WTC11 (cell line): Measurements from ENCODE around the gene TNFRSF11A. TPM values are rescaled to one million over a fixed set of nuclear protein-coding genes. Genes with fewer than 3 reads are reported as not detected.

Source experiments
- ATAC-seq: fragments of 200-7000 bp; cut with Tn5 transposase; 2 replicates; pipeline ENCODE4 v1.10.0; 2021; ENCODE audit warnings: mild to moderate bottlenecking, moderate library complexity
- CTCF ChIA-PET: fragments of 300-600 bp; sonication (Branson Sonifier 250); formaldehyde crosslinking; loops from one replicate; lab custom pipeline; 2021; ENCODE audit warnings: antibody characterized with exemption; lab: Charles Lee
- POLR2A ChIA-PET: fragments of 350-600 bp; sonication (Branson Sonifier 250); formaldehyde crosslinking; loops from one replicate; lab custom pipeline; 2021; ENCODE audit warnings: antibody characterized with exemption; lab: Charles Lee
- DNase-seq: peaks from one replicate; pipeline ENCODE4 v3.0.0; 2021; ENCODE audit warnings: low spot score
- H3K27ac Mint-ChIP-seq: 2 replicates; pipeline ENCODE4 v1.8.0; 2021; ENCODE audit warnings: mixed read lengths
- H3K27me3 Mint-ChIP-seq: 2 replicates; pipeline ENCODE4 v1.8.0; 2021; ENCODE audit warnings: low read depth, mild to moderate bottlenecking, moderate library complexity, mixed read lengths
- H3K36me3 Mint-ChIP-seq: 2 replicates; pipeline ENCODE4 v1.8.0; 2021; ENCODE audit warnings: mixed read lengths
- H3K4me1 Mint-ChIP-seq: 2 replicates; pipeline ENCODE4 v1.8.0; 2022; ENCODE audit warnings: mixed read lengths
- H3K4me3 Mint-ChIP-seq: 2 replicates; pipeline ENCODE4 v1.8.0; 2021; ENCODE audit warnings: mild to moderate bottlenecking, moderate library complexity, mixed read lengths
- H3K9me3 Mint-ChIP-seq: 2 replicates; pipeline ENCODE4 v1.8.0; 2021; ENCODE audit warnings: mixed read lengths
- CDX4 ChIP-seq: fragments of 250-450 bp; sonication (Bioruptor Pico); IDR thresholded peaks from 2 replicates; pipeline ENCODE4 v1.9.0; 2021; ENCODE audit warnings: moderate library complexity, mild to moderate bottlenecking, inconsistent platforms, borderline replicate concordance
- CTCF ChIP-seq: fragments of 200-600 bp; IDR thresholded peaks from 2 replicates; pipeline ENCODE4 v1.8.0; 2022; ENCODE audit warnings: antibody characterized with exemption
- EMX1 ChIP-seq: fragments of 250-450 bp; sonication (Bioruptor Pico); IDR thresholded peaks from 2 replicates; pipeline ENCODE4 v1.8.0; 2021; ENCODE audit warnings: mild to moderate bottlenecking
- ERG ChIP-seq: fragments of 250-450 bp; sonication (Bioruptor Pico); IDR thresholded peaks from 2 replicates; pipeline ENCODE4 v1.8.0; 2021; ENCODE audit warnings: mild to moderate bottlenecking
- FOXJ3 ChIP-seq: sonication (generic); formaldehyde crosslinking; IDR thresholded peaks from 2 replicates; pipeline ENCODE4 v1.9.0; 2021; ENCODE audit warnings: missing genetic modification reagents, mild to moderate bottlenecking, borderline replicate concordance
- FOXK1 ChIP-seq: sonication (generic); formaldehyde crosslinking; IDR thresholded peaks from 2 replicates; pipeline ENCODE4 v1.8.0; 2022; ENCODE audit warnings: mild to moderate bottlenecking, moderate library complexity, missing genetic modification reagents
- FOXP1 ChIP-seq: sonication (generic); formaldehyde crosslinking; IDR thresholded peaks from 2 replicates; pipeline ENCODE4 v1.8.0; 2022; ENCODE audit warnings: missing genetic modification reagents, mild to moderate bottlenecking, moderate library complexity, borderline replicate concordance
- GRHL2 ChIP-seq: fragments of 250-450 bp; sonication (Bioruptor Pico); IDR thresholded peaks from 2 replicates; pipeline ENCODE4 v1.8.0; 2022; ENCODE audit warnings: mild to moderate bottlenecking, moderate library complexity; ENCODE audit not compliant: insufficient replicate concordance, severe bottlenecking
- IRF2 ChIP-seq: sonication (generic); formaldehyde crosslinking; IDR thresholded peaks from 2 replicates; pipeline ENCODE4 v1.8.0; 2022; ENCODE audit warnings: low read depth, missing genetic modification reagents, borderline replicate concordance
- JAZF1 ChIP-seq: fragments of 250-450 bp; sonication (Bioruptor Pico); IDR thresholded peaks from 2 replicates; pipeline ENCODE4 v1.9.0; 2021; ENCODE audit warnings: moderate library complexity, mild to moderate bottlenecking, inconsistent platforms
- NR2C2 ChIP-seq: sonication (generic); formaldehyde crosslinking; IDR thresholded peaks from 2 replicates; pipeline ENCODE4 v1.8.0; 2022; ENCODE audit warnings: mild to moderate bottlenecking, missing genetic modification reagents
- PRDM15 ChIP-seq: sonication (generic); formaldehyde crosslinking; IDR thresholded peaks from 2 replicates; pipeline ENCODE4 v1.8.0; 2022; ENCODE audit warnings: missing genetic modification reagents
- TEAD1 ChIP-seq: sonication (generic); formaldehyde crosslinking; IDR thresholded peaks from 2 replicates; pipeline ENCODE4 v1.8.0; 2022; ENCODE audit warnings: mild to moderate bottlenecking, missing genetic modification reagents
- ZNF416 ChIP-seq: fragments of 250-450 bp; sonication (Bioruptor Pico); IDR thresholded peaks from 2 replicates; pipeline ENCODE4 v1.9.0; 2021; ENCODE audit warnings: mild to moderate bottlenecking, inconsistent platforms
- total RNA-seq: library from RNA; stranded (reverse); gene quantifications from 3 replicates; pipeline ENCODE4 v1.2.3, GENCODE V29; 2021
- TF ChIP-seq, protein P1 (sequence below): sonication (generic); formaldehyde crosslinking; IDR thresholded peaks from 2 replicates; pipeline ENCODE4 v1.8.0; 2023; ENCODE audit warnings: missing genetic modification reagents
- TF ChIP-seq, protein P2 (sequence below): sonication (generic); formaldehyde crosslinking; IDR thresholded peaks from 2 replicates; pipeline ENCODE4 v1.8.1; 2022; ENCODE audit warnings: mild to moderate bottlenecking, missing genetic modification reagents, moderate library complexity, borderline replicate concordance
- TF ChIP-seq, protein P3 (sequence below): sonication (generic); formaldehyde crosslinking; IDR thresholded peaks from 2 replicates; pipeline ENCODE4 v1.8.0; 2022; ENCODE audit warnings: mild to moderate bottlenecking, missing genetic modification reagents
- TF ChIP-seq, protein P4 (sequence below): fragments of 250-450 bp; sonication (Bioruptor Pico); conservative IDR thresholded peaks from 2 replicates; pipeline ENCODE4 v1.9.0; 2021; ENCODE audit warnings: mild to moderate bottlenecking
- TF ChIP-seq, protein P5 (sequence below): fragments of 250-450 bp; sonication (Bioruptor Pico); IDR thresholded peaks from 2 replicates; pipeline ENCODE4 v1.9.0; 2021; ENCODE audit warnings: mild to moderate bottlenecking, borderline replicate concordance

The TNFRSF11A gene
- total RNA-seq, 1 experiment from 2014 or later: 4.9 TPM

GRCh38 chr18:62337336-62337735 is 12.2 kb downstream of the TNFRSF11A start:
- DNase-seq: no peak
- ATAC-seq: no peak
- no peaks in the 10 kb centered on the region for H3K36me3 Mint-ChIP-seq
- no peaks in the 10 kb centered on the region for H3K9me3 Mint-ChIP-seq
- ChIA-PET POLR2A (no interaction called here), CTCF (no interaction called here)
- no peaks in the 10 kb centered on the region; the same call in none of the 2 replicates for H3K27me3 Mint-ChIP-seq
- H3K27ac Mint-ChIP-seq: no peak overlapping the region
- peaks cover 36% of the 10 kb centered on the region for H3K4me1 Mint-ChIP-seq
- no peak overlapping the region for H3K4me3 Mint-ChIP-seq
- TF ChIP-seq, protein P1, sequence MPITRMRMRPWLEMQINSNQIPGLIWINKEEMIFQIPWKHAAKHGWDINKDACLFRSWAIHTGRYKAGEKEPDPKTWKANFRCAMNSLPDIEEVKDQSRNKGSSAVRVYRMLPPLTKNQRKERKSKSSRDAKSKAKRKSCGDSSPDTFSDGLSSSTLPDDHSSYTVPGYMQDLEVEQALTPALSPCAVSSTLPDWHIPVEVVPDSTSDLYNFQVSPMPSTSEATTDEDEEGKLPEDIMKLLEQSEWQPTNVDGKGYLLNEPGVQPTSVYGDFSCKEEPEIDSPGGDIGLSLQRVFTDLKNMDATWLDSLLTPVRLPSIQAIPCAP (CRISPR knock-in tag): no peak
- no peak for TF ChIP-seq FOXP1
- no peak for TF ChIP-seq ERG (CRISPR knock-in tag)
- TF ChIP-seq FOXK1 (CRISPR knock-in tag): no peak
- TF ChIP-seq JAZF1: no peak
- TF ChIP-seq FOXJ3 (CRISPR knock-in tag): no peak
- TF ChIP-seq PRDM15 (CRISPR knock-in tag): no peak
- TF ChIP-seq, protein P2, sequence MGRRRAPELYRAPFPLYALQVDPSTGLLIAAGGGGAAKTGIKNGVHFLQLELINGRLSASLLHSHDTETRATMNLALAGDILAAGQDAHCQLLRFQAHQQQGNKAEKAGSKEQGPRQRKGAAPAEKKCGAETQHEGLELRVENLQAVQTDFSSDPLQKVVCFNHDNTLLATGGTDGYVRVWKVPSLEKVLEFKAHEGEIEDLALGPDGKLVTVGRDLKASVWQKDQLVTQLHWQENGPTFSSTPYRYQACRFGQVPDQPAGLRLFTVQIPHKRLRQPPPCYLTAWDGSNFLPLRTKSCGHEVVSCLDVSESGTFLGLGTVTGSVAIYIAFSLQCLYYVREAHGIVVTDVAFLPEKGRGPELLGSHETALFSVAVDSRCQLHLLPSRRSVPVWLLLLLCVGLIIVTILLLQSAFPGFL (CRISPR knock-in tag): no peak
- no peak for TF ChIP-seq NR2C2 (CRISPR knock-in tag)
- TF ChIP-seq, protein P3, sequence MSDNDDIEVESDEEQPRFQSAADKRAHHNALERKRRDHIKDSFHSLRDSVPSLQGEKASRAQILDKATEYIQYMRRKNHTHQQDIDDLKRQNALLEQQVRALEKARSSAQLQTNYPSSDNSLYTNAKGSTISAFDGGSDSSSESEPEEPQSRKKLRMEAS: no peak
- TF ChIP-seq, protein P4, sequence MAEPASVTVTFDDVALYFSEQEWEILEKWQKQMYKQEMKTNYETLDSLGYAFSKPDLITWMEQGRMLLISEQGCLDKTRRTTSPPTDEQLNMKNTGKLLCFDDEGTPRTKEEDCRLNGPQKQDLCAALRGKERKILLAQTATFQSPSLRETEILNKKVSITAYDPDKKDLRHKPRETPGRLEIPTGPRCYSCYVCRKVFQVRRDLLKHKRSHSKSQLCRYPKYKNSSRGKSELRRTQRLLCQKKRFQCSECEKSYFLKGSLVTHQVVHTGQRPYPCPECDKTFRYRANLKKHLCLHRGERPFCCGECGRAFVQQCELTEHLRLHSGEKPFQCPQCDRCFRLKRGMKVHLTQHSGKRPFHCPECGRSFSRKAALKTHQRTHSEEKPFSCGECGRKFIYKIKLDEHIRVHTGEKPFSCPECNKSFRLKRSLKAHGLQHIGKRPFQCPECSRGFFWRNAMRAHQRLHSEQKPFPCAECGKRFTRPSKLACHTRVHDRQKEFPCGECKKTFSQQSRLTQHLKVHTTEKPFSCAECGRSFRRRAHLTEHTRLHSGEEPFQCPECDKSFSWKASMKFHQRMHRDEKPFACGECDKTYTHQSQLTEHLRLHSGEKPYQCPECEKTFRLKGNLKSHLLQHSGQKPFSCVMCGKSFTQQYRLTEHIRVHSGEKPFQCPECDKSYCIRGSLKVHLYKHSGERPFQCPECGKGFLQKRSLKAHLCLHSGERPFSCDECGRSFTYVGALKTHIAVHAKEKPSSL (CRISPR knock-in tag): no peak
- TF ChIP-seq CTCF: no peak
- TF ChIP-seq ZNF416 (CRISPR knock-in tag): no peak
- no peak for TF ChIP-seq EMX1
- no peak for TF ChIP-seq GRHL2 (CRISPR knock-in tag)
- TF ChIP-seq CDX4: no peak
- TF ChIP-seq, protein P5, sequence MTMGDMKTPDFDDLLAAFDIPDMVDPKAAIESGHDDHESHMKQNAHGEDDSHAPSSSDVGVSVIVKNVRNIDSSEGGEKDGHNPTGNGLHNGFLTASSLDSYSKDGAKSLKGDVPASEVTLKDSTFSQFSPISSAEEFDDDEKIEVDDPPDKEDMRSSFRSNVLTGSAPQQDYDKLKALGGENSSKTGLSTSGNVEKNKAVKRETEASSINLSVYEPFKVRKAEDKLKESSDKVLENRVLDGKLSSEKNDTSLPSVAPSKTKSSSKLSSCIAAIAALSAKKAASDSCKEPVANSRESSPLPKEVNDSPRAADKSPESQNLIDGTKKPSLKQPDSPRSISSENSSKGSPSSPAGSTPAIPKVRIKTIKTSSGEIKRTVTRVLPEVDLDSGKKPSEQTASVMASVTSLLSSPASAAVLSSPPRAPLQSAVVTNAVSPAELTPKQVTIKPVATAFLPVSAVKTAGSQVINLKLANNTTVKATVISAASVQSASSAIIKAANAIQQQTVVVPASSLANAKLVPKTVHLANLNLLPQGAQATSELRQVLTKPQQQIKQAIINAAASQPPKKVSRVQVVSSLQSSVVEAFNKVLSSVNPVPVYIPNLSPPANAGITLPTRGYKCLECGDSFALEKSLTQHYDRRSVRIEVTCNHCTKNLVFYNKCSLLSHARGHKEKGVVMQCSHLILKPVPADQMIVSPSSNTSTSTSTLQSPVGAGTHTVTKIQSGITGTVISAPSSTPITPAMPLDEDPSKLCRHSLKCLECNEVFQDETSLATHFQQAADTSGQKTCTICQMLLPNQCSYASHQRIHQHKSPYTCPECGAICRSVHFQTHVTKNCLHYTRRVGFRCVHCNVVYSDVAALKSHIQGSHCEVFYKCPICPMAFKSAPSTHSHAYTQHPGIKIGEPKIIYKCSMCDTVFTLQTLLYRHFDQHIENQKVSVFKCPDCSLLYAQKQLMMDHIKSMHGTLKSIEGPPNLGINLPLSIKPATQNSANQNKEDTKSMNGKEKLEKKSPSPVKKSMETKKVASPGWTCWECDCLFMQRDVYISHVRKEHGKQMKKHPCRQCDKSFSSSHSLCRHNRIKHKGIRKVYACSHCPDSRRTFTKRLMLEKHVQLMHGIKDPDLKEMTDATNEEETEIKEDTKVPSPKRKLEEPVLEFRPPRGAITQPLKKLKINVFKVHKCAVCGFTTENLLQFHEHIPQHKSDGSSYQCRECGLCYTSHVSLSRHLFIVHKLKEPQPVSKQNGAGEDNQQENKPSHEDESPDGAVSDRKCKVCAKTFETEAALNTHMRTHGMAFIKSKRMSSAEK (CRISPR knock-in tag): no peak
- no peak for TF ChIP-seq IRF2 (CRISPR knock-in tag)
- no peak for TF ChIP-seq TEAD1 (CRISPR knock-in tag)
